ENCODE measurements around the gene UACA. TPM values are rescaled to one million over a fixed set of nuclear protein-coding genes. Genes with fewer than 3 reads are reported as not detected.

Gene UACA
- total and polyA plus RNA-seq, 2 experiments from 2014 or later: 21.5 to 35.8 TPM

GRCh38 chr15:70635895-70636294, 127.5 kb downstream of the UACA start:
- no peak for DNase-seq (ENCODE audit: low spot score)
- Histone ChIP-seq H3K4me1 (ENCODE audit: insufficient read depth) (peaks cover 26% of the 10 kb centered on the region), H4K20me1 (replicated peaks; ENCODE audit: insufficient read depth) (no peaks in the 10 kb centered on the region), H3K4me3 (no peak overlapping the region), H3K27me3 (ENCODE audit: insufficient read depth) (no peaks in the 10 kb centered on the region), H2AFZ (no peak overlapping the region), H3F3A (replicated peaks; ENCODE audit: low read depth) (0 out of 2 replicates have a peak, but pooled peaks cover 6% of the 10 kb centered on the region), H3K4me2 (no peak overlapping the region), H3K27ac (ENCODE audit: low read depth) (no peak overlapping the region), H3K36me3 (ENCODE audit: insufficient read depth) (no peaks in the 10 kb centered on the region), H3K9me2 (ENCODE audit: insufficient read depth) (peaks cover 6% of the 10 kb centered on the region; the same call in 1 of the 2 replicates), H3K79me2 (replicated peaks; ENCODE audit: insufficient read depth) (no peaks in the 10 kb centered on the region)
- peaks cover 4% of the 10 kb centered on the region; the same call in 2 of the 3 replicates for H3K36me3 Mint-ChIP-seq (ENCODE audit: low read depth)
- H3K4me1 Mint-ChIP-seq: peaks cover 46% of the 10 kb centered on the region
- no peak for TF ChIP-seq JUNB (IDR thresholded peaks at IDR 0.05; ENCODE audit: unreplicated experiment)
- no peak for TF ChIP-seq ZNF331 (CRISPR knock-in tag; IDR thresholded peaks at IDR 0.05; ENCODE audit: low read depth)
- no peak for TF ChIP-seq ZNF462 (CRISPR knock-in tag; IDR thresholded peaks at IDR 0.05)
- TF ChIP-seq EZH2phosphoT487 (IDR thresholded peaks at IDR 0.05; ENCODE audit: unreplicated experiment): no peak
- no peak for TF ChIP-seq CREB1 (CRISPR knock-in tag; IDR thresholded peaks at IDR 0.05; ENCODE audit: low read depth)
- no peak for TF ChIP-seq STAT1 (IDR thresholded peaks at IDR 0.05; ENCODE audit: unreplicated experiment)
- no peak for TF ChIP-seq ZNF114 (CRISPR knock-in tag; IDR thresholded peaks at IDR 0.05)
- TF ChIP-seq CTCF (conservative IDR thresholded peaks at IDR 0.05; ENCODE audit: low read depth in 2 of 2): no peak
- no peak for TF ChIP-seq NANOG (IDR thresholded peaks at IDR 0.05; ENCODE audit: borderline replicate concordance)
- no peak for TF ChIP-seq ETS1 (IDR thresholded peaks at IDR 0.05)
- TF ChIP-seq EZH2 (IDR thresholded peaks at IDR 0.05; ENCODE audit: low read depth, unreplicated experiment): no peak
- TF ChIP-seq POLR2AphosphoS5 (IDR thresholded peaks at IDR 0.05; ENCODE audit: low read depth): no peak
- TF ChIP-seq REST (IDR thresholded peaks at IDR 0.05; ENCODE audit: unreplicated experiment): no peak
- H3K4me3 Mint-ChIP-seq: no peak overlapping the region
- no peaks in the 10 kb centered on the region; the same call in 2 of the 3 replicates for H3K9me3 Mint-ChIP-seq
- no peak for ATAC-seq
- peaks cover 5% of the 10 kb centered on the region for H3K27me3 Mint-ChIP-seq (ENCODE audit: insufficient read depth, low read depth, poor library complexity)
- no peak overlapping the region for H3K27ac Mint-ChIP-seq

All from GM23338 (cell line).